Measurements from ENCODE around the gene RAB7A. TPM values are rescaled to one million over a fixed set of nuclear protein-coding genes. Genes with fewer than 3 reads are reported as not detected.

RAB7A gene
- total RNA-seq, 4 donors from 2014 or later: 91.6 to 210 (median 126) TPM

DNA sequence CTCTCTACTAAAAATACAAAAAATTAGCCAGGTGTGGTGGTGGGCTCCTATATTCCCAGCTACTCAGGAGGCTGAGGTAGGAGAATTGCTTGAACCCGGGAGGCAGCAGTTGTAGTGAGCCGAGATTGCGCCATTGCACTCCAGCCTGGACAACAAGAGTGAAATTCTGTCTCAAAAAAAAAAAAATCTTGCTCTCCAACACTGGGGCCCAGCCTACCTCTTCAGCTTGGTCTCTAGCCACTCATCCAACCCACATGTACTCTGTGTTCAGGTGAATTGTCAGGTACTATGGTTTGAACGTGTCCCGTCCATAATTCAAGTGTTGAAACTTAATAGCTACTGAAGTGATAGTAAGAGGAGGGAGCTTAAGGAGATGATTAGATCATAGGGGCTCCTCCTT, 22.4 kb upstream of the RAB7A start:
- TF ChIP-seq CTCF (IDR thresholded peaks at IDR 0.05; ENCODE audit: low read depth): no peak

DNA sequence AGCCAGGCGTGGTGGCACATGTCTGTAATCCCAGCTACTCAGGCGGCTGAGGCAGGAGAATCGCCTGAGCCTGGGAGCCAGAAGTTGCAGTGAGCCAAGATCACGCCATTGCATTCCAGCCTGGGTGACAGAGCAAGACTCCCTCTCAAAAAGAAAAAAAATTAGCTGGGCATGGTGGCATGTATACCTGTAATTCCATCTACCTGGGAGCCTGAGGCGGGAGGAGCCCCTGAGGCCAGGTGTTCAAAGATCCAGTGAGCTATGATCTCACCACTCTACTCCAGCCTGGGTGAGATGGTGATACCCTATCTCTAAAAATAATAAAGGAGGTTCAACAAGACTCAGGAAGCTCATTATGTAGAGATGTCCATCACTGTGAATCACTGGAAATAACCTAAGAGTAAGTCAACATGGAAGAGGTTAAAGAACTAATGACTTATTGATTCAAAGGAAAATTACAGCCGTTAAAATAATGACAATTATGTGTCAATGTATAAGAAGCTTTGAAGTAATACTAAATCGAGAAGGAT, 19.8 kb upstream of the RAB7A start:
- TF ChIP-seq CTCF (IDR thresholded peaks at IDR 0.05; ENCODE audit: low read depth): no peak

DNA sequence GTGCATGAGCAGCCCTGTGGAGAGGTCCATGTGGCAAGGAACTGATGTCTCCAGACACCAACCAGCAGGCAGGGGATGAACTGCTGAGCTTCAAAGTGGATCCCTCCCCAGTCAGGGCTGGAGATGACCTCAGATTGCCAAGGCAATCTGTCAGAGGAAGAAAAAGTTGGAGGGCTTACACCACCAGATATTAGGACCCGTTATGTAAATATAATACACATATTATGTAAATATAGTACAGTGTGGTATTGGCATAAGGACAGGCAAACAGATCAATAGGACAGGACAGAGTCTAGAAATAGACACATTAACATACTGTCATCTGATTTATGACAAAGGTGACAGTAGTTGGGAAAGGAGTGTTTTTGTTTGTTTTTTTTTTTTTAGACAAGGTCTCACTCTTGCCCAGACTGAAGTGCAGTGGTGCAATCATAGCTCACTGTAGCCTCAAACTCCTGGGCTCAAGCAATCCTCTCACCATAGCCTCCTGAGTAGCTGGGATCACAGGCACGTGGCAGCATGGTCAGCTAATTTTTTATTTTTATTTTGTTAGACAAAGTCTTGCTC, 18.0 kb upstream of the RAB7A start:
- TF ChIP-seq CTCF (IDR thresholded peaks at IDR 0.05; ENCODE audit: low read depth): no peak

GRCh38 chr3:128709038-128709437, 16.9 kb upstream of the RAB7A start:
- no peak for TF ChIP-seq CTCF (IDR thresholded peaks at IDR 0.05; ENCODE audit: low read depth)

- TF ChIP-seq CTCF (IDR thresholded peaks at IDR 0.05; ENCODE audit: low read depth): no peak
Measured at GRCh38 chr3:128709506-128710210, 16.3 kb upstream of the RAB7A start.

DNA sequence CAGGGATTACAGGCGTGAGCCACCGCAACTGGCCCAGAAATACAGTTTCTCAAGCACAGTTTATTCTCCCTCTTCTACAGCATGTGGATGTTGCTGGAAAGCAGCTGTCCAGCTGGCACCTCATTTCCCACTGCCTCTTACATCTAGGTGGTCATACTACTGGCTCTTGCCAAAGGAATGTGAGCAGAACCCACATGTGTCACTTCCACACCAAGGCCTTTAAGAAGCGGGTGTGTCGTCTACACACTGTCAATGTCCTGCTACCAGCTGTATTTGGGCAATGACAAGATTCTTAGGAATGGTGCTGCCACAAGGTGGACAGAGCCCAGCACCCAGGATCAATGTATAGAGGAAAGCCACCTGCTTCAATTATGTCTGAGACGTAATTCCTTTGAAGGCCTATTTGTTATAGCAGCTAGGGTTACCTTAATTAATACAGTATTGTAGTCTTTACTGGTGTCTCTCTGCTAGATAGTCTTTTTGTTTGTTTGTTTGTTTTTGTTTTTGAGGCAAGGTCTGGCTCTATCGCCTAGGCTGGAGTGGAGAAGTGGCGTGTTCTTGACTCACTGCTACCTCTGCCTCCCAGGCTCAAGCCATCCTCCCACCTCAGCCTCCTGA, 15.1 kb upstream of the RAB7A start:
- no peak for TF ChIP-seq CTCF (IDR thresholded peaks at IDR 0.05; ENCODE audit: low read depth)

DNA sequence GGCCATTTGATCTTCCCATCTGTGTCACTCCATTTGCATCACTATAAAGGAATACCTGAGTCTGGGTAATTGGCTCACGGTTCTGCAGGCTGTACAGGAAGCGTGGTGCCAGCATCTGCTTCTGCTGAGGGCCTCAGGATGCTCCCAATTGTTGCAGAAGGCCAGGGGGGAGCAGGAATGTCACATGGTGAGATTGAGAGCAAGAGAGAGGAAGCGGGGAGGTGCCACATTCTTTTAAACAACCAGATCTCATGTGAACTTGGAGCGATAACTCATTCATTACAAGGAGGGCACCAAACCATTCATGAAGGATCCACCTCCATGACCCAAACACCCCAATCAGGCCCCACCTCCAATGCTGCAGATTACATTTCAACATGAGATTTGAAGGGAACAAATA, 13.1 kb upstream of the RAB7A start:
- no peak for TF ChIP-seq CTCF (IDR thresholded peaks at IDR 0.05; ENCODE audit: low read depth)
